HG03565 (cell line): ENCODE results near the gene BCAS1.

ENCODE experiments used
- ATAC-seq: cut with Tn5 transposase; IDR thresholded peaks from one replicate; pipeline ENCODE4 v1.9.1; 2021; ENCODE audit warnings: mild to moderate bottlenecking, moderate library complexity; ENCODE audit not compliant: unreplicated experiment

The BCAS1 gene

DNA sequence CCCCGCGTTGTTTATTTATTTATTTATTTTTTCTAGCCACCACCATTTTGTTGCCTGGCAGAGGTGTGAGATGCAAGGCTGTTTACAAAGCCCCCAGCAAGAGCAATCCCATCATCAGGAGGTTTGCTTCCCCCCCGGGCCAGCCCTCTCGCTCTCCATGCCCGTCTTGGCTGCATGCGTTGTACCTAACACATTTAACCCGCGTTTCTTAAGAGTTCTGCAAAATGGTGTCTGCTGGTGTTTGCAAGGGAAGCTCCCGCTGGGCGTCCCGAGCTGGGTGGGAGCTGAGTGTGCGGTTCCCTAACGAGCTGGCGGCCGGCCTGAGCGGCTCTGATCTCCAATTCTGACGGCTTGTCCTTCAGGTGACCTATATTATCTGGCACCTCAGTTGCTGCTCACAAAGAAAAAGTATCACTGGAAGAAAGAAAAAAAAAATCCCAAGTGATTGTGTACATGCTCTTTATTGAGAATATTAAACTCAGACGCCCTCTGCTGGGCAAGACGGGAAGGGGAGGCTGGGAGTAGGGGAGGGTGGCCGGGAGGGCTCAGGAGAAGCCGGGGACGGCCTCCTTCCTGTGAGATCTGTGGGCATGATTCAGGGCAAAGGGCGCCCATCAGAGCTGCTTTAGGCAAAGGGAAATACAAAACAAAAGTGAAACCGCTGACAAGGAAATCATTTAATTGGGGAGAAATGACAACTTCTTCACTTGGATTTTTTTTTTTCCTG is 154.8 kb downstream of the BCAS1 start:
- ATAC-seq, result peak; percentile 37

DNA sequence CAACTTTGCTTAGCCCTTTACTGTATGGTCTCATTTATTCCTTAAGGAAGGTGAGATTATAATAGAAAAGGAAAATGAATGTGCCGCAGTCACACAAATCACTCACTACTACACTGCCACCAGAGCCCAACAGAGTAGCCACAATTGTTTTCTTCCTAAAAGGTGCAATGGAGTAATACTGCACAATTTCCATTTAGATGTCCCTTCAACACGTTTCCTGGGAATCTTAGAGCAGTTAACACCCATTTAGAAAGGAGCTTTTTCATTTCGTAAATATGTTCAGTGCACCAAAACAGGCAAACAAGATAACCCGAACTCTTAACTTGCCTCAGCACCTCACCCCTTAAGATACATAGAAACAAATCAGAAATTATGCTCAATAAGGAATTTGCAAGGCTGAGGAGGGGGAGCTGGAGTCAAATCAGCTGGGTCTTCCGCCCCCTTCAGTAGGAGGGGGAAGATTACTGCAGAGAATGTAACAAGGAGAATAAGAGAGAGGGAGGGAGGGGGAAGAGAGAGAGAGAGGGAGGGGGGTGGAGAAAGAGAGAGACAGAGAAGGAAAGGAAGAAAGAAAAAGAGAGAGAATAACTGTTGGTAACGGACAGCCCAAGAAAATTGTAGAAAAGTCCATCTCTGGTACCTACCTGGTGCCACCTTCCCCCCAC is 155.5 kb downstream of the BCAS1 start:
- ATAC-seq, result no peak

DNA sequence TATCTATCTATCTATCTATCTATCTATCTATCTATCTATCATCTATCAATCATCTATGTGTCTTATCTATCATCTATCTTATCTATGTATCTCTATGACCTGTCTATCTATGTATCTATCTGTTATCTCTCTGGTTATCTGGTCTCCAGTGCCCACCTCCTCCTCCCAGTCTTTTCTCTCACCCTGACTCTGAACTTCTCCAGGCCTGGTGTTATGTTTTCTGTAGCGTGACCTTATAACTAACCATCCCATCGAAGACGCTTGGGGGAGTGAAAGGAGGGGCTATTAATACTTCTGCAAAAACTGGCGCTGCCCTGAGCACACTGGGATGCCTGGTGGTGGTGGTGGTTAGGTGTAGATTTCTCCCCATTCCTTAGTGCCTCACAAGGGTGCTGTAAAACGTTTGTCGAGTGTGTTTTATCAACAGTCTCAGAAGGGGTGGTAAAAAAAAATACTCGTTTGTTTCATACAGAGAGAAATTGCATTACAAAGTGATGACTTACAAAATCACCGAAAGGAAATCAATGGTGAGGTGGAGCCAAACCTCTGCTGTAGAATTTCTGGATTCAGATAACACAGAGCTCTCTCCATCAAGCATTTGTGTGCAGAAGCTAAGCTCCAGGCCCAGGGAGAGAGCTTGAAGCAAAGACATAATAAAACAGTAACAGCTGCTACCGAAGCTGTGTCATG is 156.2 kb downstream of the BCAS1 start:
- no peak for ATAC-seq

DNA sequence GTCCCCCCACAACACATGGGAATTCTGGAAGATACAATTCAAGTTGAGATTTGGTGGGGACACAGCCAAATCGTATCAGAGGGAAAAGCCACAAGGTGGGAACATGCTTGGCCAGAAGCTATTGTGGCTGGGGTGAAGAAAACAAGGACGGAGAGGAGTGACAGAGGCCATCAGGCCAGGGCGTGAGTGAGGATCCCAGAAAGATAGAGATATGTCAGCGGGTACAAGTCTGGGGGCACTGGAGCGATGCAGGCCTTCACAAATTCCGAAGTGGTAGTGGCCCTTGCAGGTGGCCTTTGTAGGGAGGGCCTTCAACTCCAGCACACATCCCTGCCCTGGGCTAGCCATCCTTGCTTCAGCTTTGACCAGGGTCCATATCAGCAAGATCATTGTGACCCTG is 159.1 kb downstream of the BCAS1 start:
- no peak for ATAC-seq

DNA sequence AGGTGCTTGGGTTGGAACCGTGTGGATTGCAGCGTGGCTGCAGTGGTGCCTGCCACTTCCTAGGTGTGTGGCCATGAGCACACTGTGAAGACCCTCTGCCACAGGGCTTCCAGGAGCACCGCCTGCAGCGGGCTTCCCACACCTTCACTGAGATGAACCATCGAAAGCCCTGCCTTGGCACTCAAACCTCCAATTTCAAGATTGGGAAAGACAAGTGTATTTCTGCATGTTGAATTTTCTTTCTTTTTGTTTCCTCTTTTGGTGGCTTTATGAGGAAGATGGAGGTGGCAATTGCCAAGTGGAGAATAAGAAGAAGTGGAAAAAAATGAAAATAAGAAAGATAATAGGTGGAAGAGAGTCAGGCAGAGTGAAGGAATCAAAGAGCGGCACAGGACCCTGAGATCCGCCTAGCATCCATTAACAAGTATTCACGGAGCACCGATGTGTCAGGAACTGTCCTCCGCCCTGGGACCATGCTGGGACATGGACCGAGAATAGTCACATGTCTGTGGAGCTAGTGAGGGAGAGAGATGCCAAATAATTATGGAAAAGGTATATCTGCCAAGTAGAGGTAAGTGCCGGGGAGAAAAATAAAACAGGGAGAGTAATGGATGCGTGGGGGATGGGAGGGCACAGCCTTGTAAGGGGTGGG is 159.9 kb downstream of the BCAS1 start:
- ATAC-seq, result no peak

DNA sequence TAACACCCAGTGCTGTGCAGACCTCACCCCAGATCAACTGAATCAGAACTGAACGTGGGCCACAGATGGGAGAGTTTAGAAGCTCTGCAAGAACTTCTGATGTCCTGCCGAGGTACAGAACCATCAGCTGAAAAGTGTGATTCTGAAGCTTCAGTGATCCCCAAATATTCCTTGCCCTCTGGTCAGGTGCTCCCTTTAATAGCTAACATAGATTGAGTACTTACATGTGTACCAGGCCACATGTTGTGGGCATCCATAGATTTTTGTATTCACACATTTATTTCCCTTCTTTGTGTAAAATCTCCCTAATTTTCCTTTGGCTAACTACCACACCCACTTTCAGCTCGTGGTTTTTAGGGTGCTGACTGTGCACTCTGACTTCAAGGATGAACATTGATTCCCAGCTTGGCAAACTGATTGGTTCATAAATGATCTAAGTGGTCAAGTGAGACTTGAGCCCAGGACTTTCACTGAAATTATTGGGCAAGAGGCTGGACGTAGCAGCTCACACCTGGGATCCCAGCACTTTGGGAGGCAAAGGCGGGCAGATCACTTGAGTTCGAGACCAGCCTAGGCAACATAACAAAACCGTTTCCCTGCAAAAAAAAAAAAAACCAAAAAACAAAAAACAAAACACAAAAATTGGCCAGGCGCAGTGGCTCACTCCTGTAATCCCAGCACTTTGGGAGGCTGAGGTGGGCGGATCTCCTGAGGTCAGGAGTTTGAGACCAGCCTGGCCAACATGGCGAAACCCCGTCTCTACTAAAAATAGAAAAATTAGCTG is 162.2 kb downstream of the BCAS1 start:
- ATAC-seq, result no peak

DNA sequence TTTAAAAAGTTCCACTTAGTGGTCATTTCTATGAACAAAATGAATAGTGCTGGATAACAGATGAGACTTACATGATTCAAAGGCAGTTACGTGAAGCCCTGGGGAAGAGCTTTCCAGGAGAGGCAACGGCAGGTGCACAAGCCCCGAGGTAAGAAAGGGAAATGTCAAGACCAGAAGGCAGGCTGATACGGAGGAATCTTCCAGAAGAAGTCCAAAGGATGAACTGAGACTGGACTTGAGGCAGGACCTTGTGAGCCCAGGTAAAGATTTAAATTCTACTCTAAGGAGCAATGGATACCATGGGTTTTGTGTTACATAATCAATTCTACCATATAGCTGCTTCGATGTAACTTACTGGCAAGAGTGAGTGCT is 164.6 kb downstream of the BCAS1 start:
- ATAC-seq, result no peak

DNA sequence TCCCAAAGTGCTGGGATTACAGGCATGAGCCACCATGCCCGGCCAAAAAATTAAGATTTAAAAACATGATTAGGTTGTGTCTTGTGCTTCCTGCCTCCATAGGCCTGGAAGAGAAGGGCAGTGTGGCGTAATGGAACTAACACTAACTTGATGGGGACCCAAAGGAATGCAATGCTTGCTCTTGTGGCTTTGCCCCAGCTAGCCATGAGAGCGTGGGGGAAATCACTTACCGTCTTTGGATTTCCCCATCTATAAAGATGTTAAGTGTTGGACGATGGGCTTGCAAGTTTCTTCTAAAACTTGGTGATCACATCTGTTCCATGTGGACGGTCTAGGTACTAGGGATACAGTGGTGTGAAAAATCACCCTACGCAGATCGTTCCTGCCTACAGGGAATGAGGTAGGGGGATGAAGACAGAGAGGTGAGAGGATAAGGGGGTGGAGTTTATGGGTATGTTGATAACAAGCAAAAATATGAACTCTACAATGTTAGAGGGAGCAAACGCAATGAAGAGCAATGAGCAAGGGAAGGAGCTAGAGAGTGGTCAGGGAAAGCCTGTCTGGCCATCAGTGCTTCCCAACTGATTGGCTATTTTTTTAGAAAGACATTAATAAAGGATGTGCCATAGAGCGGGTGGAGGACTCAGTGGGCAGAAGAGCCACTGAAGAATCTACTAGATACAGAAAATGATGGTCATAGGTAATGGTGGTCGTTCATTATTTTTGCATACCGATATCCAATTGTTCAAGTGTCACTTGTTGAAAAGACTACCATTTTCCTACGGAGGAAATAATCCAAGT is 165.2 kb downstream of the BCAS1 start:
- ATAC-seq, result no peak

DNA sequence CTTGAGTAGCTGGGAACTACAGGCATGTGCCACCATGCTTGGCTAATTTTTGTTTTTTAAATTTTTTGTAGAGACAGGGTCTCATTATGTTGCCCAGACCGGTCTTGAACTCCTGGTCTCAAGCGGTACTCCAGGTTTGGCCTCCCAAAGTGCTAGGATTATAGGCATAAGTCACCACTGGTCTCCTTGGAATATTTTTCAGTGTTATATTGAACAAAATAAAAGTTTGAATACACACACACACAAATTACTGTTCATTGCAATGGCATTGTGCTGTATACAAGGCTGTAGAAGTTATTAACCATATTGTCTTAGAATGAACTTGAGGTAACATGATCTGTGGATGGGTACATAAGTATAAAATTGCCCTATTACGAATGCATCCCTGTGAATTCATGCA is 166.1 kb downstream of the BCAS1 start:
- no peak for ATAC-seq

DNA sequence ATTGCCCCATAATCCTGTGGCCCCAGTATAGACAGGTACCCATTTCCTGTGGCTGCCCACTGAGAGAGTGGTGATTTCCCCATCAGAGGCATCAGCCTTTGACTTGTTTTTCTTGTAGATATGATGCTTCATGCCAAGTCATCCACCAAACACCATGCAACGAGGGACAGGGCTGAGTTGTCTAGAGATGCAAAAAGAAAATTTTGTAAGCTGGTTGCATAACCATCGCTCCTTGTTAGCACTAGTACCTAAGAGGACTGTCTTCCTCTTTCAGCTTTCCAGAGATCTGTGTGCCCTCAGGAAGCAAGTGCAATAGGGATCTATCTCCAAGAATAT is 166.8 kb downstream of the BCAS1 start:
- no peak for ATAC-seq

DNA sequence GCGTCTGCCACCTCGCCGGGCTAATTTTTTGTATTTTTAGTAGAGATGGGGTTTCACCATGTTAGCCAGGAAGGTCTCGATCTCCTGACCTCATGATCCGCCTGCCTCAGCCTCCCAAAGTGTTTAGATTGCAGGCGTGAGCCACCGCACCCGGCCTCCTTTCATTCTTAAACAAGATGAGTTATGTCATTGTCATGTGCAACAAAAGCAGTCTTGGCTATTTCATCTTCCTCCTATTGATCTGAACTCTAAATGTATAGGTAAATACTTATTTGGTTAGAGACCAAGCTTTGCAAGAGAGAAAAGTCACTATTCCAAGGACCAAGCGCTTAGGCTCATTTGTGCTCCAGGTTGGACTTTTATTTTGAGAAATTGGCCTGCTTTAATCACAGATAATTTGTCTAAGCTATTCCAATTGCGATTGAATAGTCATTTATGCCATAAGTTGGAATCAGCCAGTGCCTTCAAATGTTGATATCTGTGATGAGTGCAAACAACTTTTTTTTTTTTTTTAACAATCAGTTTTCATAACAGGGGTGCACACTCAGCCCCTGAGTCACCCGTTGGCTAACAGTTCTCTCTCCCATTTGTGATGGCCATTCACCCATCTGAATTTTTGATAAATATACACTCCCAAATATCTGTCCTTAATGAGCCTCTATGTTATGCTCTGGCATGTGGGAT is 167.3 kb downstream of the BCAS1 start:
- no peak for ATAC-seq

DNA sequence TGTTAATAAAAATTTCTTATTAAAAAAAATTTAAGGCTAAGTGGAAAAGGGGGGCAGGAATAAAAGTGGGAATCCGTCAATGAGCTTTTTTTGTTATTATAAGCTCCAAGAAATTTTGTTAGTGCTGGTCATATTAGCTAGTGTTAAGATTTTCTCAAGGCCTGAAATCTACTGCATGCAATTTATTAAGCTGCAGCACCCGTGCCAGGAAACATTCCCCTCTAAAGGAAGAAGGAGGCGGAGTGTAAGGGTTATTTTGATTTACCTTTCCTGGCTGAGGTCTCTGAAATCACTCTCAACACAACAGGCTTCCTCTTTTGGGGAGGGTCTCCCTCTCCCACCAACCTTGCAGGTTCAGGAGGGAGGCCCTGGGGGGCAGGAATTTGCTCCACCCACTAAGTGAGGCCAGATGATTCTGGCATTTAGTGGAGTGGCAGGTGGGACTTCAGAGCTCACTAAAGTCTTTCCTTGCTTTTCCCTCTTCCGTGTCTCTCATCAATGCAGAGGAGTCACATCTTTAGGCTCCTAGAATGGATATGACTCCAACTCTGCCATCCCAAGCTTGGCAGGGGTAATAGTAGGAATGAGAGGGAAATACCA is 168.8 kb downstream of the BCAS1 start:
- ATAC-seq, result no peak

DNA sequence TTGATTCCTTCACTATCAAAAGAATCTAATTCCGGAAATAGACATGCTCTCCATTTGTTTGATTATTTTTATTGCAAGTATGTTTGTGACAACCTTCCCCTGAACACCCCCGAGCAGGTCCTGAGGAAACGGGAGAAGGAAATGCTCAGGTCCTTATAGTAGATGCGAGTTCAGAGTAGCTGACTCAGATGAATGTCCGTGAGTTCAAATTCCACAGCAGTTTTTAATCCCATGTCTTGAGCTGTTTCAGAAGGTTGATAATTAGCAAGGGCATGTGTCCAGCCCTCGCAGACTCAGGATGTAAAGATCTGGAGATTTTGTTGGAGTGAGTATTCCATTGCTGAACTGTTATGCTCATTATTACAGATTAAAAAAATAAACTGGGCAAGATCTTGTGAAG is 169.3 kb downstream of the BCAS1 start:
- no peak for ATAC-seq

DNA sequence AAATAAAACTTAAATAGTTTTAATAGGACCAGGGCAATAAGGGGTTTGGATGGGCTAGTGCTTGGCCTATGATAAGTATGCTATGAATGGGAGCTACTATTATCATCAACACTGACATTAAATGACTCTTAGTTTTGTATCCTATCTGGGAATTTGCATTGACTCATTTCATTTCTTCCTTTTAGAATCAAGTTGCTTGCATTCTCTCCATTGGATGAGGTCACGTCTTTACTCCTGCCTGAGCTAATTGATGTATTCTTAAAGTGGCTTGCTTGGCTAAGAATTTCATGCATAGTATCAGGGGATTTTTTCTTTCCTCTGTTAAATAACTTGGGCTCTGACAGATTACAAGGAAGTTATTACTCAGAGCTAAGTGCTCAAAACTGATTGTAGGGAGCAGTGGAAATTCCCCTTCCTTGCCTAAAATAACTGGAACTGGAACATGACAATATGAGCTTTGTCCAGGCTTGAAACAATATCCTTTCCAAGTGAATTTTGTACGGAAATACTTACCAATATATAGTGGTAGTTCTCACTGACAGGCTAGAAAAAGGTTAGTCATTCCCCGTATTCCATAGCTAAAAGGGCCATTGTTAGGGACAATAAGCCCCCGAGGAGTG is 169.9 kb downstream of the BCAS1 start:
- ATAC-seq, result peak; percentile 26

DNA sequence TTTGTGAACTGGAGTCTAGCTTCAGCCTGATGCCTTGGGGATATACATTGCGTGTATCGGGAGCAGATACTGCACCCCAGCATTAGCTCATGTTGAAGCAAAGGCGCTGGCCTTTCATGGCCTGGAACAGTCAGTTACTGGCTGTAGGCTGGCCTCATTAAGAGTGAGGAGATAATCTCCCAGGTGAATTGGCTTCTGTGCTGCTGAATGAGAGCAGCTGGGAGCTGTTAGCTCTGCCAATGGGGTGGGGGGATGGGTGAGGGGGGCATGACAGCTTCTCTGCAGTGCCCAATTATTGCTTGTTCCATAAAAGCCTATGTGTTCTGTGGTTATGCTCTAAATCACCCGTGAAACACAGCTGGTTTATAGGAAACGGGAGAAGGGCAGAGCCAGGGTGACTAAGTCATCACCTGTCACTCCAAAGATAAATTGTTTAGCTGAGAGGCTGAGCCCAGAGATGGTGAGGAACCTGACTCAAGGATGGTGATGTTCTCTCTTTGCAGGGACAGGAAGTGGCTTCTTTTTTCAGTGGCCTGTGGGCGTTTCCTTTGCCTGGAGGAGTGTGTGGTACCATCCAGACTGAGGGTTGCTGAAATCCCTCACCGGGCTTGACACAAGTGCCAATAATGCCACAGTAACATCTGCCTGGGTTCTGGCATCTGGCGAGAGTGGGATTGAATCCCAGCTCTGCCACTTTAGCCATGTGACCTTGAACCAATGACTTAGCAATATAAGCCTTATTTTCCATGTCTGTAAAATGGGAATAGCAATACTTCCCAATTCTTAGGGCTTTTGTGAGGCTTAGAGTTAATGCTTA is 170.8 kb downstream of the BCAS1 start:
- peak; percentile 66 for ATAC-seq

DNA sequence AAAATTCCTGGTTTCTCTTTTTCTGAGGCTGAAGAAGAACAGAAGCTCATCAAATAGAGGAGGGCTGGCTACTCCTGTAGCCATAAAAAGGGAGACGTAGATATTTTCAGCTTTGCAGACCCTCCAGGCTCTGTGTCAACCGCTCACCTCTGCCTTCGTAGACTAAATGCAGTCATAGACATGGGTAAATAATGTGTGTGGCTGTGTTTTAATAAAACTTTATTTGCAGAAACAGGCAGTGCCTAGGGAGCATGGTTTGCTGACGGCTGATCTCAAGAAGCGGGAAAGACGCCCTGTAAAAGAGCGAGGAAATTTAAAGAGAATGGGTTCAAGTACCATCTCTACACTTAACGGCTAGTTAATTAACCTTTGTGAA is 171.8 kb downstream of the BCAS1 start:
- ATAC-seq, result no peak

DNA sequence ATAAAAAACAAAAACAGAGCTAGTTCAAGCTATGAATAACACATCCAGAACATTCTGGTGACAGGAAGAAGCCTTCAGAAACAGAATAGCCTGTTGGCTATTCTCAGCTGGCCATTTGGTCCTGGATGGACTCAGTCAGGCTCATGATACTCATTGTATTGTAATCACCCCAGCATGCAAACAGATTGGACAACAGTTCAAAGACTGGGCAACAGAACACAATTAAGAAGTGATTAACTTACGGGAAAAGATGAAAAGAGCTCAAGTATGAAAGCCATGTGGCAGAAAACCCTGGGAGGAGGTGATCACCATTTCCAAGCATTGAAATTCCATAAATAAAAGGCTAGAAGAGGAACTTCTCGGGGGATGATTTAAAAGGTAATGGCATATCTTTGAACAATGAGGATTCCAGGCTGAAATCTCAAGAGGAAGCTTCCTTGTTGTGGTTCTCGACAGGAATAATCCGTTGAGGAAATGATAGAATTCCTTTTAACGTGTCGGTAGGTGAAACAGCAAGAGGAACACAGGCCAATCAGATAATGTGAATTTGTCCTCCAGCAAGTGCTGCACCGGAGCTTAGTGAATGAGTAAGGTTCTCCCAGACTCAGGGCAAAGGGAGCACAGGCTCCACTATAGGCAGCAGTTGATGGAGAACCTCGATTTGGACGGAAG is 172.4 kb downstream of the BCAS1 start:
- ATAC-seq, result no peak

DNA sequence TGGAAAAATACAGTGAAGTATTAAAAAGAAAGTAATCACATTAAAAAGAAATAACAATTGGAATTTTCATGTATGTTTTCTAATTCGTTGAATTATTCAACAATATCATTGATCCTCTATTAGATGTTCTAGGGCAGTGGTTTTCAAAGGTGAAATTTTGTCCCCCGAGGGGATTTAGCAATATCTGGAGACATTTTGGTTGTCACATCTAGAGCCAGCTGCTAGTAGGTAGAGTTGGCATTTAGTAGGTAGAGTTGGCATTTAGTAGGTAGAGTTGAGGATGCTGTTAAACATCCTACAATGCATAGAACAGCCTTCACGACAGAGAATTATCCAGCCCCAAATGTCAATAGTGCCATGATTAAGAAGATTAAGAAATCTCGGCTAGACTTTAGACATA is 173.7 kb downstream of the BCAS1 start:
- ATAC-seq, result no peak
